NT2/D1 (cell line): ENCODE results near the gene LPAR1.

Experiments
- DNase-seq: peaks from one replicate; pipeline ENCODE4 v3.0.0-alpha.2; 2011; ENCODE audit warnings: low read depth, low spot score
- H3K27me3 ChIP-seq: 2 replicates; pipeline ENCODE4 v1.6.0; 2011; ENCODE audit warnings: mild to moderate bottlenecking; ENCODE audit not compliant: insufficient read length, insufficient read depth
- H3K36me3 ChIP-seq: 2 replicates; pipeline ENCODE4 v1.6.1; 2011; ENCODE audit warnings: mild to moderate bottlenecking, low read length, mixed read lengths; ENCODE audit not compliant: insufficient read depth, insufficient read length
- H3K4me1 ChIP-seq: 2 replicates; pipeline ENCODE4 v1.5.1; 2011; ENCODE audit not compliant: insufficient read depth, insufficient read length
- H3K4me3 ChIP-seq: 2 replicates; pipeline ENCODE4 v1.5.1; 2011; ENCODE audit warnings: low read depth; ENCODE audit not compliant: insufficient read length
- H3K9ac ChIP-seq: 2 replicates; pipeline ENCODE4 v1.6.0; 2011; ENCODE audit warnings: low read depth; ENCODE audit not compliant: insufficient read length
- H3K9me3 ChIP-seq: 2 replicates; pipeline ENCODE4 v1.5.1; 2011; ENCODE audit warnings: mild to moderate bottlenecking, low read length; ENCODE audit not compliant: insufficient read depth
- SUZ12 ChIP-seq: IDR thresholded peaks from 2 replicates; pipeline ENCODE4 v1.6.1; 2011; ENCODE audit not compliant: insufficient read length, insufficient read depth; ENCODE audit errors: extremely low read depth
- YY1 ChIP-seq: IDR thresholded peaks from 2 replicates; pipeline ENCODE4 v1.6.1; 2011; ENCODE audit not compliant: insufficient read length, insufficient read depth
- ZNF274 ChIP-seq: IDR thresholded peaks from 2 replicates; pipeline ENCODE4 v1.6.1; 2011; ENCODE audit warnings: mild to moderate bottlenecking, low read depth, low read length

The LPAR1 gene

DNA sequence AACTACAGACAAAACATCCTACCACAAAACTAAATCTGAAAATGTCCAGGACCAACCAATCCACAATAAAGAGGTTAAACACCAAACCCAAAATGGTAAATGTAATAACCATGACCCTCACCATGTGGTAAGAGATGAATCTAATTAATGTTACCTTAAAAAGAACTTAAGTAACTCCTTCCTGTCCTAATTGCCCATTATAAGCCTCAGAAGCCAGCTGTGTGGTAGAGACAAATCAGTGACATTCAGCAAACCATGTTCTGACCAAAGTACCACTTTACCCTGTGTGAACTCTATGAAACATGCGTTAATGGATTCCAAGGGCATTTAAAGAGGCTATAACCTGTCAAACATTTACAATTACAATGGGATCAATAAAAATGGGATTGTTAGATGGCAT is 25.0 kb downstream of the LPAR1 start:
- no peaks in the 10 kb centered on the region for H3K27me3 ChIP-seq
- H3K36me3 ChIP-seq: no peaks in the 10 kb centered on the region
- H3K4me1 ChIP-seq: no peaks in the 10 kb centered on the region
- TF ChIP-seq SUZ12 (no peak), YY1 (no peak), ZNF274 (no peak)
- no peaks in the 10 kb centered on the region for H3K9me3 ChIP-seq
- no peak overlapping the region for H3K4me3 ChIP-seq
- no peak for DNase-seq
- no peak overlapping the region for H3K9ac ChIP-seq

DNA sequence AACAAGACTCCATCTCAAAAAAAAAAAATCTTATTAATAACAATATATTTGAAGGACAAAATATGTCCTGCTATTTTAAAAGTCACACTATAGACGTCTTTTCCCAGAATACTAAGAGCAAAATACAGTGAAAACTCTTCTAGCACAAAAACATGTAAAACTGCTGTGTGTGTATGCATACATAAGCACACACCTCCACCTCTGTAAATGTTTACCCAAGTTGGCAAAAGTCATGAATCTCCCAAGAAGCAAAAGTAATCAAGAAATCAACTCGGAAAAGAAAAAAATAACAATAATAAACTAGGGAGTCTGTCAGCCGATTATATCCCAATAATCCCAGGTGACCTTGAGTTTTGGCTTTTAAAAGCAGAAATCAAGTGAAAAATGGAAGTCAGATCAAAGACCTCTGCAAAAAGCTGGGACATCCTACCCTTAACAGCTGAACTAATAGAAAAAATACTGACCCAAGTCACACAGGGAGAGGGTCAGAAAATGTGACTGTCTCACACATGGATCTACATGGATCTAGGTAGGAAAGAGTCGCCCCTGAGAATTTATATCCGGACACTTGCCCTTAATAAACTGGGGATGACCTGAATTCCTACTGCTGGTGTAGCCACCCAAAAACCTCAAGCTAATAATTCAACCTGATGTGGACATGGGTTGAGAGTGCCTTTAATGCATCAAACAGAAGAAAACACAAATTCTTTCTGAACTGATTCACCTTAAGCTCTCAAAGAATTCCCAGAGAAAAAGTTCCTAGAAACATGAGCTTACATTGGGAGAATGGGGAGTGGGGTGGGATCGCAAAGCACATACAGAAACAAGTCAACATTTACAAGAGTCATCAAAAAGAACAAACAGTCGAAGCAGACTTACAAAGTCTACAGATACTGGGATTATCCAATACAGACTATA is 29.9 kb downstream of the LPAR1 start:
- Histone ChIP-seq H3K4me3 (no peak overlapping the region), H3K9me3 (no peaks in the 10 kb centered on the region), H3K4me1 (no peaks in the 10 kb centered on the region), H3K9ac (no peak overlapping the region), H3K36me3 (no peaks in the 10 kb centered on the region), H3K27me3 (no peaks in the 10 kb centered on the region)
- DNase-seq: no peak
- TF ChIP-seq ZNF274: no peak
- no peak for TF ChIP-seq YY1
- TF ChIP-seq SUZ12: no peak

GRCh38 chr9:111005746-111006470 is 32.4 kb downstream of the LPAR1 start:
- H3K9me3 ChIP-seq: no peaks in the 10 kb centered on the region
- no peak overlapping the region for H3K9ac ChIP-seq
- TF ChIP-seq YY1 (no peak), ZNF274 (no peak), SUZ12 (no peak)
- no peaks in the 10 kb centered on the region for H3K27me3 ChIP-seq
- no peaks in the 10 kb centered on the region for H3K36me3 ChIP-seq
- no peaks in the 10 kb centered on the region for H3K4me1 ChIP-seq
- no peak overlapping the region for H3K4me3 ChIP-seq
- no peak for DNase-seq

DNA sequence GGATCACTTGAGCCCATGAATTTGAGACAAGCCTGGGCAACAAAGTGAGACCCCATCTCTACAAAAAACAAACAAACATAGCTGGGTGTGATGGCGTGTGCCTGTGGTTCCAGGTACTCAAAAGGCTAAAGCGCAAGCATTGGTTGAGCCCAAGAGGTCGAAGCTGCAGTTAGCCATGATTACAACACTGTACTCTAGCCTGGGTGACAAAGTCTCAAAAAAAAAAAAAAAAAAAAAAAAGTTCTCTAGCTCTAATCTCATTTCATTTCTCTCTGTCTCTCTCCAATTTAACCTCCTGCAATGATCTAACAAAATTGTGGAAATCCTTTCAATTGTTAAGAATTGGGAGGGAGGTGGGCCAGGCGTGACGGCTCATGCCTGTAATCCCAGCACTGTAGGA is 33.3 kb downstream of the LPAR1 start:
- H3K4me1 ChIP-seq: no peaks in the 10 kb centered on the region
- no peak overlapping the region for H3K9ac ChIP-seq
- TF ChIP-seq ZNF274 (no peak), SUZ12 (no peak), YY1 (no peak)
- no peak for DNase-seq
- H3K4me3 ChIP-seq: no peak overlapping the region
- no peaks in the 10 kb centered on the region for H3K36me3 ChIP-seq
- no peaks in the 10 kb centered on the region for H3K27me3 ChIP-seq
- no peaks in the 10 kb centered on the region for H3K9me3 ChIP-seq

GRCh38 chr9:111003182-111003581 is 35.1 kb downstream of the LPAR1 start:
- Histone ChIP-seq H3K9me3 (no peaks in the 10 kb centered on the region), H3K9ac (no peak overlapping the region), H3K27me3 (no peaks in the 10 kb centered on the region), H3K4me3 (no peak overlapping the region), H3K36me3 (no peaks in the 10 kb centered on the region), H3K4me1 (no peaks in the 10 kb centered on the region)
- no peak for DNase-seq
- TF ChIP-seq ZNF274 (no peak), YY1 (no peak), SUZ12 (no peak)

DNA sequence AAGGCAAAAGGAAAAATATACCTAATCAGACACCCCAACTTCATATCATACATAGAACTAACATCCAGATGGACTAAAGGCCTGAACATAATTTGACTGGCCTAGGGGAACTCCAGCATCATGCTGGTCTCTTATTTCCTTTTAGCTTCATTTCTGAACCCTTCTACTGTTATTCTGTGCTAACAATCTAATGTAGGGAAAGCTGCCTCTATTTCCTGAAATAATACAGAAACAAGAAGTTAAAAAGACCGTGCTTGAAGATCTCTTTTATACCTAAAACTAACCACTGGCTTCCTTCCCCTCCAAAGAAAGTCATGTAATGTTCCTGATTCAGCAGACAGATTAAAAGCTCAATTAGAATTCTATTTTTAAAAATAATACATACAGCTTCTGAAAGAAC is 36.7 kb downstream of the LPAR1 start:
- no peak for DNase-seq
- H3K27me3 ChIP-seq: no peaks in the 10 kb centered on the region
- no peaks in the 10 kb centered on the region for H3K4me1 ChIP-seq
- no peak overlapping the region for H3K4me3 ChIP-seq
- no peaks in the 10 kb centered on the region for H3K36me3 ChIP-seq
- no peak overlapping the region for H3K9ac ChIP-seq
- no peak for TF ChIP-seq YY1
- no peak for TF ChIP-seq SUZ12
- no peak for TF ChIP-seq ZNF274
- no peaks in the 10 kb centered on the region for H3K9me3 ChIP-seq

DNA sequence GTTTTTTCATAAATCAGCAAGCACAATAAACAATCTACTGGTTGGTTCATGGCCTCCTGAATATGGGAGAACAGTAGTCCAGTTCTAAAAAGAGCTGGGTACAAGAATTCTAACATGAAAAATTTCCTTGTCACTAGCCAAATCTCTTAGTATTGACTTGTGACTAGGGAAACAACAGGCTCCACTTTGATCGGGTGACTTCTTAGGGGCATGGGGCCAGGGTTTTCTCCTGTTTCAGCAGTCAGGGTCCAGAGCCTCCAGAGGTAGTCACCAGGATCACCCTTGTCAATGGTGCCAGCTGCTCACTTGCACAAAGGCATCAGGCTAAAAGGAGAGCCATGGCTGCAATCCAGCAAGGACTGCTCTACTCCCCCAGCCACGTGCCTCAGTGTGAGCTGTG is 38.1 kb downstream of the LPAR1 start:
- Histone ChIP-seq H3K36me3 (no peaks in the 10 kb centered on the region), H3K9me3 (no peaks in the 10 kb centered on the region), H3K9ac (no peak overlapping the region), H3K4me1 (no peaks in the 10 kb centered on the region), H3K27me3 (no peaks in the 10 kb centered on the region), H3K4me3 (no peak overlapping the region)
- TF ChIP-seq SUZ12 (no peak), YY1 (no peak), ZNF274 (no peak)
- no peak for DNase-seq
